MCF 10A (cell line): ENCODE results near the gene HSDL1. TPM values are rescaled to one million over a fixed set of nuclear protein-coding genes. Genes with fewer than 3 reads are reported as not detected.

Source experiments
- BruUV-seq: library from RNA; stranded (reverse); fragments of 400-500 nt; replicated peaks from 2 replicates; lab custom pipeline; 2021; lab: Mats Ljungman, UMichigan
- CTCF ChIA-PET: fragments of 300-600 bp; sonication (Branson Sonifier 250); formaldehyde crosslinking; extraction: SDS; loops from one replicate; lab custom pipeline; 2021; ENCODE audit warnings: antibody characterized with exemption, inconsistent platforms; lab: Yijun Ruan, JAX
- POLR2A ChIA-PET: fragments of 300-600, 350-650 bp; sonication (Branson Sonifier 250); formaldehyde crosslinking; extraction: SDS; loops from one replicate; lab custom pipeline; 2020; ENCODE audit warnings: antibody characterized with exemption, inconsistent platforms; lab: Yijun Ruan, JAX
- DNase-seq: peaks from one replicate; pipeline ENCODE4 v3.0.0-alpha.2; 2018; ENCODE audit not compliant: unreplicated experiment
- H3K27ac Mint-ChIP-seq: one replicate; pipeline ENCODE4 v1.8.0; 2022; ENCODE audit warnings: mild to moderate bottlenecking, low read depth, mixed read lengths; ENCODE audit not compliant: unreplicated experiment
- H3K27me3 Mint-ChIP-seq: one replicate; pipeline ENCODE4 v1.8.0; 2022; ENCODE audit warnings: mixed read lengths; ENCODE audit not compliant: insufficient read depth, unreplicated experiment
- H3K36me3 Mint-ChIP-seq: one replicate; pipeline ENCODE4 v1.8.0; 2022; ENCODE audit warnings: mild to moderate bottlenecking, moderate library complexity, mixed read lengths; ENCODE audit not compliant: insufficient read depth, unreplicated experiment
- H3K4me1 Mint-ChIP-seq: one replicate; pipeline ENCODE4 v1.8.0; 2022; ENCODE audit warnings: mixed read lengths; ENCODE audit not compliant: insufficient read depth, unreplicated experiment
- H3K4me3 Mint-ChIP-seq: one replicate; pipeline ENCODE4 v1.8.0; 2022; ENCODE audit warnings: mild to moderate bottlenecking, moderate library complexity, mixed read lengths; ENCODE audit not compliant: unreplicated experiment
- H3K9me3 Mint-ChIP-seq: one replicate; pipeline ENCODE4 v1.8.0; 2022; ENCODE audit warnings: mixed read lengths; ENCODE audit not compliant: unreplicated experiment
- intact Hi-C: fragments of 100-400 bp; cut with micrococcal nuclease; formaldehyde crosslinking; loops from 2 replicates; pipeline ENCODE4 v1.14.1; 2022
- total RNA-seq: library from RNA; stranded (reverse); gene quantifications from 2 replicates; pipeline ENCODE4 v1.2.3, GENCODE V29; 2022
- TF ChIP-seq, protein P1 (sequence below): fragments of 200-600 bp; IDR thresholded peaks from one replicate; pipeline ENCODE4 v1.8.0; 2022; ENCODE audit warnings: antibody characterized with exemption, mild to moderate bottlenecking; ENCODE audit not compliant: unreplicated experiment

The HSDL1 gene
- total RNA-seq, 1 experiment from 2014 or later, result 13.3 TPM

GRCh38 chr16:84081446-84081989, 63.5 kb downstream of the HSDL1 start:
- POLR2A ChIA-PET, result interaction anchor here (2.2 kb wide), 1 partner anchor 35 kb away, joined by 8 read pairs; the partner anchor contains the start of gene MBTPS1
- DNase-seq, result no peak
- CTCF ChIA-PET, result interaction anchor here (0.7 to 11.2 kb wide), 7 partner anchors 8 to 539 kb away, joined by 3 to 81 read pairs (median 3); no protein-coding TSS in a partner anchor
- Mint-ChIP-seq H3K36me3 (peaks cover 74% of the 10 kb centered on the region), H3K4me1 (no peaks in the 10 kb centered on the region), H3K9me3 (no peaks in the 10 kb centered on the region), H3K27ac (peak overlapping the region; percentile 76), H3K4me3 (no peak overlapping the region), H3K27me3 (no peaks in the 10 kb centered on the region)
- no TSS peak for BruUV-seq
- TF ChIP-seq, protein P1, sequence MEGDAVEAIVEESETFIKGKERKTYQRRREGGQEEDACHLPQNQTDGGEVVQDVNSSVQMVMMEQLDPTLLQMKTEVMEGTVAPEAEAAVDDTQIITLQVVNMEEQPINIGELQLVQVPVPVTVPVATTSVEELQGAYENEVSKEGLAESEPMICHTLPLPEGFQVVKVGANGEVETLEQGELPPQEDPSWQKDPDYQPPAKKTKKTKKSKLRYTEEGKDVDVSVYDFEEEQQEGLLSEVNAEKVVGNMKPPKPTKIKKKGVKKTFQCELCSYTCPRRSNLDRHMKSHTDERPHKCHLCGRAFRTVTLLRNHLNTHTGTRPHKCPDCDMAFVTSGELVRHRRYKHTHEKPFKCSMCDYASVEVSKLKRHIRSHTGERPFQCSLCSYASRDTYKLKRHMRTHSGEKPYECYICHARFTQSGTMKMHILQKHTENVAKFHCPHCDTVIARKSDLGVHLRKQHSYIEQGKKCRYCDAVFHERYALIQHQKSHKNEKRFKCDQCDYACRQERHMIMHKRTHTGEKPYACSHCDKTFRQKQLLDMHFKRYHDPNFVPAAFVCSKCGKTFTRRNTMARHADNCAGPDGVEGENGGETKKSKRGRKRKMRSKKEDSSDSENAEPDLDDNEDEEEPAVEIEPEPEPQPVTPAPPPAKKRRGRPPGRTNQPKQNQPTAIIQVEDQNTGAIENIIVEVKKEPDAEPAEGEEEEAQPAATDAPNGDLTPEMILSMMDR, result no peak
- intact Hi-C loops, result no loop called here

GRCh38 chr16:84080813-84081212, 64.2 kb downstream of the HSDL1 start:
- H3K9me3 Mint-ChIP-seq, result no peaks in the 10 kb centered on the region
- CTCF ChIA-PET, result interaction anchor here (0.7 to 11.2 kb wide), 6 partner anchors 14 to 129 kb away, joined by 3 to 81 read pairs (median 4); partner anchors contain the start of gene TAF1C
- TF ChIP-seq, protein P1, result no peak
- POLR2A ChIA-PET, result interaction anchor here (1.4 to 2.2 kb wide), 2 partner anchors 36 to 106 kb away, joined by 4 to 8 read pairs; partner anchors contain the start of genes MBTPS1 and TAF1C
- DNase-seq, result no peak
- BruUV-seq, result no TSS peak
- H3K4me3 Mint-ChIP-seq, result no peak overlapping the region
- no peaks in the 10 kb centered on the region for H3K4me1 Mint-ChIP-seq
- intact Hi-C loops, result no loop called here
- H3K36me3 Mint-ChIP-seq, result peaks cover 75% of the 10 kb centered on the region
- peak overlapping the region; percentile 76 for H3K27ac Mint-ChIP-seq
- no peaks in the 10 kb centered on the region for H3K27me3 Mint-ChIP-seq

- Mint-ChIP-seq H3K9me3 (no peaks in the 10 kb centered on the region), H3K4me1 (no peaks in the 10 kb centered on the region), H3K27ac (peak overlapping the region; percentile 76), H3K4me3 (no peak overlapping the region), H3K36me3 (peaks cover 79% of the 10 kb centered on the region), H3K27me3 (no peaks in the 10 kb centered on the region)
- intact Hi-C loops, result no loop called here
- ChIA-PET CTCF (interaction anchor here (0.6 to 11.2 kb wide), 8 partner anchors 13 to 255 kb away, joined by 3 to 81 read pairs (median 3); partner anchors contain the start of gene TAF1C), POLR2A (interaction anchor here (1.4 to 2.2 kb wide), 2 partner anchors 36 to 107 kb away, joined by 4 to 8 read pairs; partner anchors contain the start of genes MBTPS1 and TAF1C)
- BruUV-seq, result no TSS peak
- TF ChIP-seq, protein P1, result no peak
- DNase-seq, result no peak
Measured at GRCh38 chr16:84080378-84080777, 64.6 kb downstream of the HSDL1 start.

DNA sequence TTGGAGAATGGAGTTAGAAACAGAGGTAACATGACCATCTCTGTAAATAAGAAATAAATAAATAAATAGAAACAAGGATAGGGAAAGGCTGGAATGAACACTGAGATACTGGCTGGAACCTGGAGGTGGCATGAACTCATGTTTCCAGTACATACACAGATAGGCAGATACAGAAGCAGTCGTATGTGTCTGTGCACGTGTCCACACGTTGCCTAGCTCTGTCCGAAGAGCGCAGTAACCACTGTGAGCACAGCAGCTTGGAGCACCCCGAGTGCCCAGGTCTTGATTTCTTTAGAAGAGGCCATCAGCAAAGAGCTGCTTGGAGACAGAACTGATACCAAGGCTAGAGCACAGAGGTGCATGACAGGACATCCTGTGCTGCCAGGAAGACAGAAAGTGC, 65.3 kb downstream of the HSDL1 start:
- DNase-seq, result no peak
- CTCF ChIA-PET, result interaction anchor here (0.6 to 11.2 kb wide), 9 partner anchors 13 to 367 kb away, joined by 3 to 81 read pairs (median 3); partner anchors contain the start of gene TAF1C
- Mint-ChIP-seq H3K9me3 (no peaks in the 10 kb centered on the region), H3K27me3 (no peaks in the 10 kb centered on the region), H3K27ac (no peak overlapping the region), H3K36me3 (peaks cover 82% of the 10 kb centered on the region), H3K4me3 (no peak overlapping the region), H3K4me1 (no peaks in the 10 kb centered on the region)
- BruUV-seq, result no TSS peak
- POLR2A ChIA-PET, result interaction anchor here (1.4 to 2.2 kb wide), 2 partner anchors 37 to 107 kb away, joined by 4 to 8 read pairs; partner anchors contain the start of genes MBTPS1 and TAF1C
- TF ChIP-seq, protein P1, result no peak
- intact Hi-C loops, result no loop called here
